GM12865 (cell line): ENCODE data around the gene RPRD2.

Experiments
- DNase-seq: peaks from one replicate; pipeline ENCODE4 v3.0.0; 2010; ENCODE audit warnings: low read depth
- H3K4me3 ChIP-seq: 2 replicates; pipeline ENCODE4 v1.5.1; 2011; ENCODE audit warnings: mild to moderate bottlenecking, low read depth, low read length, control low read depth
- CTCF ChIP-seq: IDR thresholded peaks from 2 replicates; pipeline ENCODE4 v1.5.1; 2011; ENCODE audit warnings: low read length, control low read depth, low read depth, inconsistent platforms; ENCODE audit not compliant: insufficient read depth; ENCODE audit errors: missing control alignments

Gene RPRD2

DNA sequence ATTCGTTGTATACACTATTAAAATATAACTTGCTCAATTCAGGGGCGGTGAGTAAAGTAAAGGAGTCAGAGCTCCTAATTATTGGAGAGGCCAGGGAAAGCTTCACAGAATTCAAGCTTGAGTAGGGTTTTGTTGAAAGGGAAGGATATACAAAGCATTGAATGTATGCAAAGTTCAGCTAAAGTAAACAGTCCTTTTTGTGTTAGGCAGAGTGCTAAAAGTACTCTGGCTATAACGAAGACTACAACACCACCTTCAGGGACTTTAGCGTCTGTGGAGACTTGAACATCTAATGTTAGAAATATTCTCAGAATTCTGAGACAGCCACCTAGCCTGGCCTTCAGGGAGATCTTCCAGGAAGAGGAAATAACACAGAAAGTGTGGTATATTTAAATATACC is 152.7 kb downstream of the RPRD2 start:
- DNase-seq = peak; percentile 39
- TF ChIP-seq CTCF = peak; percentile 9
- peak overlapping the region; percentile 67; the same call in 1 of the 2 replicates for H3K4me3 ChIP-seq

DNA sequence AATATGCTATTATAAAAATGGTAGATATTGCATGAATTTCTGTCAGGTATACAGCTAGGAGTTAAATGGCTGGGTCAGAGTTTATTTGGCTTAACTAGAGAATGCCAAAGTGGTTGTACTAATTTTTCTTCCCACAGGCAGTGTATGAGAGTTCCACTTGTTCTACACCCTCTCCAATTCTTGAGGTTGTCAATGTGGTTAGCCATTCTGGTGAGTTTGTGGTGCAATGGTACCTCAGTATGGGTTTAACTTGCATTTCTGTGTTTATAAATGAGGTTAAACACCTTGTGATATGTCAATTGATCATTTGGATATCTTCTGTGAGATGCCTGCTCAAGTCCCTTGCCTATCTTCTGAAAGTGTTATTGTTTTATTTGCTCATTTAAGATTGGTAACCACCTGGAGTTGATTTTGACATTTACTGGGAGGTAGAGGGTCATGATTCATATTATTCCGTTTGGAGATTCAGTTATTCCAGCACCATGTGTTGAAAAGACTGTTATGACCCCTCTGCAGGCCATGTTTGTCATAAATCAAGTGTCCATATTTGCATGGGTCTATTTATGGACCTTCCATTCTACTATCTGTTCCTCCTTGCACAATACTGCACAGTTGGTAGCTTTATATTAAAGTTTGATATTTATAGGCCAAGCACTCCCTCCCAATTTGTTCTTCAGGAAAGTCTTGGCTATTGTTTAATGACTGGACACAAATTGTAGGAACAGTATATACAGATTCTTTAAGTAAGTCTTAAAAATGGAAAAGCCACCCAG is 157.4 kb downstream of the RPRD2 start:
- no peak overlapping the region for H3K4me3 ChIP-seq
- DNase-seq = no peak

GRCh38 chr1:150525348-150525747 is 161.4 kb downstream of the RPRD2 start:
- TF ChIP-seq CTCF = no peak
- DNase-seq = no peak
- no peak overlapping the region for H3K4me3 ChIP-seq

More for the DNA sequence above, 157.4 kb downstream of the RPRD2 start:
- no peak for TF ChIP-seq CTCF
